SHP77 treated with DMSO at 0.1 percent for 48 hours (cell line): Measurements from ENCODE around the gene RAD51C.
"Not testable (repeated sequence)": the region's sequence is repeated elsewhere in the genome, so short reads cannot be mapped to it uniquely, and the experiment has no call there.

ENCODE experiments used
- DNase-seq: peaks from one replicate; lab custom pipeline; 2025; lab: John Stamatoyannopoulos, UW

The RAD51C gene

DNA sequence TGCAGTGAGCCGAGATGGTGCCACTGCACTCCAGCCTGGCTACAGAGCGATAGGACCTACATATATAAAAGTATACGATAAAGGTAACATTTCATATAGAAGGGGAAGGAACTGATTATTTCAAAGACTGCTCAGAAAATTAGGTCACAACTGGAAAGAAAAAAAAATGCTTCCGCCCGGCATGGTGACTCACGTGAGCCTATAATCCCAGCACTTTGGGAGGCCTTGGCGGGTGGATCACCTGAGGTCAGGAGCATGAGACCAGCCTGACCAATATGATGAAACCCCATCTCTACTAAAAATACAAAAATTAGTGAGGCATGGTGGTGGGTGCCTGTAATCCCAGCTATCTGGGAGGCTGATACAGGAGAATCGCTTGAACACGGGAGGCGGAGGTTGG lies 8.4 kb upstream of the RAD51C start:
- no peak for DNase-seq

DNA sequence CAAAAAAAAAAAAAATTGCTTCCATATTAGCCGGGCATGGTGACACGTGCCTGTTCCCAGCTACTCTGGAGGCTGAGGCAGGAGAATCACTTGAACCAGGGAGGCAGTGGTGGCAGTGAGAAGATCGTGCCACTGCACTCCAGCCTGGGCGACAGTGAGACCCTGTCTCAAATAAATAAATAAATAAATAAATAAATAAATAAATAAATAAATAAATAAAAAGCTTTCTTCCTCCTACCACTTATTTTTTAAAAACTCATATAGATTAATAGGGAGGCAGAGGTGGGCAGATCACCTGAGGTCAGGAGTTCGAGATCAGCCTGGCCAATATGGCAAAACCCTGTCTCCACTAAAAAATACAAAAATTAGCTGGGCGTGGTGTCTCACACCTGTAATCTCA lies 7.9 kb upstream of the RAD51C start:
- not testable (repeated sequence) for DNase-seq

- DNase-seq: no peak
Observed at GRCh38 chr17:58686980-58687379, 5.4 kb upstream of the RAD51C start.

DNA sequence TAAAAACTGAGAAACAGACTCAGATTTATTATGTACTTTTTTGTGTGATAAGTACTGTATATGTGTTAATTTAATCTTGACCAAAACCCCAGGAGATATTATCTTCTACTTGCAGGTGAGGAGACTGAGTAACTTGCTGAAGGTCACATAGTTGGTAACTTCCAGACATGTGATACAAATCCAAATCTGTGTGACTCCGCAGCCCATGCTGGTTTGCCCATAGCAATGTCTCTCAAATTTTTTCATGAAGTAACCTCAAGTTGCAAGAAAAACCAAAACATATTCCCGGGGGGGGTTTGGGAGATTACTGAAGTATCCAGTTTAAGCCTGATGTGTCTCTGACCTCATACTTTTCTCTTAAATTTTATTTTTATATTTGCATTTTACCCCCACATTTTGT lies 3.9 kb upstream of the RAD51C start:
- no peak for DNase-seq

- DNase-seq: not testable (repeated sequence)
Observed at GRCh38 chr17:58690033-58690432, 2.4 kb upstream of the RAD51C start.

- no peak for DNase-seq
Observed at GRCh38 chr17:58691701-58692238, 632 bp upstream of the RAD51C start, which contains the start of gene TEX14. TEX14 (minus strand) TSS chr17:58692045; CDS start chr17:58652001, 40,044 bp downstream.

DNA sequence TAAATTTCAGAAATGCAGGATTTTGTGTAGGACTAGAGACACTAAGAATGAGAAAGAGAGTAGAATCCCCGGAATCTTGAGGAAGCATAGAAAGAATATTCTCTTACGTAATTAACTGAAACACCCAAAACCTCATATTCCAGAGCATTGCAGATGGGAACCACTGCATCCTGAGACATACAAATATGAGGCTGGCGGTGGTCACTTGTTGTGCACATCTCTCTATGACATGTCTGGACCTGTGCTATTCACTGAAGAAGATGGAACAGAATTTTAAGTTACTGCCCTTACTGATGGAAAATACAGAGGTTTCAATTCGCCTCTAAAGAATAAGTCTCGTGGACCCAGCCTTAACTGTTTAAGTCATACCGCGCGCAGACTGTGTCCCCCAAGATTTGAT lies 806 bp downstream of the RAD51C start:
- DNase-seq: no peak

GRCh38 chr17:58693751-58694150 lies 1.3 kb downstream of the RAD51C start:
- no peak for DNase-seq

DNA sequence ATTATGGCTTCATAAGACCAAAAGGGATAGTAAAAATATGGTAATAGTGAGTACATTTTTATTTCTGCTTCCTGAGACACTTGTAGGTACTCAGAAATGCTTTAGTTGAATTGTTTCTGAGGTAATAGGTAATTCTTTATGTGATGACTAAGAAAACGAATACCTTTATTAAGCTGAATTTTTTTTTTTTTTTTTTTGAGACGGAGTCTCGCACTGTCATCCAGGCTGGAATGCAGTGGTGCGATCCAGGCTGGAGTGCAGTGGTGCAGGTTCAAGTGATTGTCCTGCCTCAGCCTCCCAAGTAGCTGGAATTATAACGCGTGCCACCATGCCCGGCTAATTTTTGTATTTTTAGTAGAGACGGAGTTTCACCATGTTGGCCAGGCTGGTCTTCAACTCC lies 1.9 kb downstream of the RAD51C start:
- DNase-seq: no peak

GRCh38 chr17:58694826-58695225 lies 2.4 kb downstream of the RAD51C start:
- DNase-seq: no peak

- DNase-seq: no peak
Observed at GRCh38 chr17:58699771-58700170, 7.4 kb downstream of the RAD51C start.

DNA sequence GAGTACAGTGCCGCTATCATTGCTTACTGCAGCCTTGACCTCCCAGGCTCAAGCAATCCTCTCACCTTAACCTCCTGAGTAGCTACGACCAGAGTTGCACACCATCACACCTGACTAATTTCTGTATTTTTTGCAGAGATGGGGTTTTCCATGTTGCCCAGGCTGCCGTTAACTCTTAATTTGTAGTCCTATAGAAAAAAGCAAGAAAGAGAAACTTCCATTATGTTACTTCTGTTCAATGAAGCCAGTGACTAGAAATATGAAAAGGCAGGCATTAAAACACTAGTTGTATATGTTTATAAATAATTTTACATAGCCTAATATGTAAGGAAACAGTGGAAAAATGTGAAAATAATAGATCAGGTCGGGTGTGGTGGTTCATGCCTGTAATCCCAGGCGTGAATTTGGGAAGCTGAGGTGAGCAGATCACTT lies 9.7 kb downstream of the RAD51C start:
- no peak for DNase-seq

- no peak for DNase-seq
Observed at GRCh38 chr17:58702708-58703107, 10.3 kb downstream of the RAD51C start.

DNA sequence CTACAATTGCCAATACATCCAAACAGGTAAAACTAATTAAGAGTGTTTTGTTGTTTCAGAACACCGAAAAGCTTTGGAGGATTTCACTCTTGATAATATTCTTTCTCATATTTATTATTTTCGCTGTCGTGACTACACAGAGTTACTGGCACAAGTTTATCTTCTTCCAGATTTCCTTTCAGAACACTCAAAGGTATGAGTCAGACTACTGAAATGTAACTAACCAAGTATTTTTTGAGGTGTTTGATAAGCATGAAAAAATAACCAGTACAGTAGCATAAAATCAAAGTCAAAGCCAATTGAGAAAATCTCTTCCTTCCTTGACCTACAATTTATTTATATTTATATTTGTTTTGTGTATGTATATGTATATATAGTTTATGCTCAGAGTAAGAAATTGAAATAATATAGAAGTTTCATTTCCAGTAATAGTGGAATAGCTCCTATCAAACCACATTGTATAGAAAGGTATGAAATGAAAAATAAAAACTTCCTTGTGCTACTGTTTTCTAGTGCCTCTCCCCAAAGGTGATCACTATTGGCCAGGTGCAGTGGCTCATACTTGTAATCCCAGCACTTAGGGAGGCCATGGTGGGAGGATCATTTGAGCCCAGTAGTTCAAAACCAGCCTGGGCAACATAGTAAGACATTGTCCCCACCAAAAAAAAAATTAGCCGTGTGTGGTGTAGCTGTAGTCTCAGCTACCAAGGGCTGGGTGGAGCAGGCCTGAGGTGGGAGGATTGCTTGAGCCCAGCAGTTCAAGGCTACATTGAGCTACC lies 10.9 kb downstream of the RAD51C start:
- DNase-seq: no peak

DNA sequence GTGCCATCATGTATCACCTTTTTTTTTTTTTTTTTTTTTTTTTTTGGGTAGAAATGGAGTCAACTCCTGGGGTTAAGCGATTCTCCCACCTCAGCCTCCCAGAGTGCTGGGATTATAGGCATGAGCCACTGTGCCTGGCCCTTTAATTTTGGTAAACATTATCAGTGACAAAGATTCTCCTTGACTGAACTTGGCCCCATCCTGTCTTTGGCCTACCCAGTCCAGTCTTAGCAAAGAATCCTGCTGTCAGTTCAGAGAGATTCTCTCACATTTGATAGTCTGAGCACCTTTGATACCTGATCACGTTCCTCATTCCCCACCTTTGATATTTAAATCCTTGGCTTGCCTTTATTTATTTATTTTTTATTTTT lies 11.5 kb downstream of the RAD51C start:
- DNase-seq: no peak

- DNase-seq: no peak
Observed at GRCh38 chr17:58706351-58707140, 14.1 kb downstream of the RAD51C start.

DNA sequence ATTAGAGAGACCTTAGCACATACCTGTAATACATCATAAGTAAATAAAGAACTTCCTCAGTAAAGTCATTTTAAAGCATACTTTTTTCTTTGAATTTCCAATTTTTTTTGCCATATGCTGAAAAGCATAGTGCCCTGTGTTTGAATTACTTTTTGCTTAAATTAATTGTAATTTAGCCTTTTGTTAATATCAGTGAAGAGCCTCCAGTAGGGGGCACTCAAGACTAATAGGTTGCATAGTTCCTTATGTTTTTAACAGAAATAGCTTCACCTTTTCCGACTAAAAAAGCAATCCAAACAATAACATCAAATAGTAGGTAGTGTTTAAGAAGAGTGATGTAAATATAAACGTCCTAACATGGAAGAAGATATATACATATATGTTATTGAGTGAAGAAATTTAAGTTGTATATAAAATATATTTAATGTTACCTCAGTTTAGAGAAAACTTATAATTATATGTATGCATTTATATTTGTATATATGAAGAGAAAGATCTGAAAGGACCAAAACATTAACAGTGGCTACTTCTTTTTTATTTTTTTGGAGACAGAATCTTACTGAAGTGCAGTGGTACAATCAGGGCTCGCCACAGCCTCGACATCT lies 18.6 kb downstream of the RAD51C start:
- no peak for DNase-seq

DNA sequence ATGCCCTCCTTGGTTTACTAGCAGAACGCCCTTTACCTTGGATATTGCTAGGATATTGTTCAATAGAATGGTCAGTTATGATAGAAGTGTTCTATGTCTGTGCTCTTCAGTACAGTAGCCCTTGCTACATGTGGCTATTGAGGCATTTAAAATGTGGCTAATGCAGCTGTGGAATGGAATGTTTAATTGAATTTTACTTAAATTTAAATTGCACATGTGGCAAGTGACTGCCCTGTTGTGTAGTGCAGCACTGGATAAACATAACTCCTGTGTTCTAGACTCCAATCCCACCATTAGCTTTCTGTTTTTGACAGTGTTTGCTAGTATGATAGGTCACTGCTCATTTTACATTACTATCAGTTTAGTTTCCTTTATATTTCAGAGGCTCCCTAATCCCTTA lies 29.9 kb downstream of the RAD51C start:
- no peak for DNase-seq

- no peak for DNase-seq
Observed at GRCh38 chr17:58722696-58723095, 30.3 kb downstream of the RAD51C start.

- no peak for DNase-seq
Observed at GRCh38 chr17:58728798-58729197, 36.4 kb downstream of the RAD51C start.

DNA sequence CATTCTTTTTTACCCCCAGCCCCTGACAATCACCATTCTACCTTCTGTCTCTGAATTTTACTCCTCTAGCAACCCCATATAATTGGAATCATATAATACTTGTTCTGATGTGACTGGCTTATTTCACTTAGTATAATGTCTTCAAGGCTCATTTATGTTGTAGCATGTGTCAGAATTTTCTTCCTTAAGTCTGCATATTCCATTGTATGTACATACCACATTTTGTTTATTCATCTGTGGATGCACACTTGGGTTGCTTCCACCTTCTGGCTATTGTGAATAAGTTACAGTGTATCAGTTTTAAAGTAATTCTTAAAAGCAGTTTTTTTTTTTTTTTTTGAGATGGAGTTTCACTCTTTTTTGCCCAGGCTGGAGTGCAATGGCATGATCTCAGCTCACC lies 38.5 kb downstream of the RAD51C start:
- no peak for DNase-seq

- DNase-seq: no peak
Observed at GRCh38 chr17:58734040-58734439, 41.6 kb downstream of the RAD51C start.

DNA sequence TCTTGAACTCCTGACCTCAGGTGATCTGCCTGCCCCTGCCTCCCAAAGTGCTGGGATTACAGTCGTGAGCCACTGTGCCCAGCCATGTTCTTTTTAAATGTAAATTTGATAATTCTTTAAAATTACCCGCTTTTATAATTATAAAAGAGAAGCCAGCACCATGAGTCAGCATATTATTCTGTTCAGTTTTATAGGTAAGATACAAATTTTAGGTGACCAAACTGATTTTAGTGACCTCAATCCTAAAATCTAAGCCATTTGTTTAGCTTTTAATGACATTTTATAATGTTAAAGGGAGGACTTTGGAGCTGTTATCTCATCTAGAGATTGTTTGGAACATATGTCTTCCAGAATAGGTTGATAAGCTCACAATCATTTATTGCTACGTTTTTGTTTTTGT lies 42.4 kb downstream of the RAD51C start:
- no peak for DNase-seq
